Endothelial cell of umbilical vein (primary cell): ENCODE results near the gene MTMR3. TPM values are rescaled to one million over a fixed set of nuclear protein-coding genes. Genes with fewer than 3 reads are reported as not detected.

ENCODE experiments used
- BruUV-seq: library from RNA; stranded (reverse); fragments of 400-500 nt; replicated peaks from 2 replicates; lab custom pipeline; 2021; lab: Mats Ljungman, UMichigan
- CTCF ChIA-PET: fragments of 300-600, 350-600 bp; sonication (Branson Sonifier 250); formaldehyde crosslinking; loops from one replicate; lab custom pipeline; 2021; ENCODE audit warnings: antibody characterized with exemption, inconsistent platforms; lab: Charles Lee
- POLR2A ChIA-PET: fragments of 300-600, 350-600 bp; sonication (Branson Sonifier 250); formaldehyde crosslinking; loops from one replicate; lab custom pipeline; 2021; ENCODE audit warnings: antibody characterized with exemption, inconsistent platforms; lab: Charles Lee
- DNase-seq: peaks from one replicate; pipeline ENCODE4 v3.0.0-alpha.2; 2011; ENCODE audit warnings: low read depth, low spot score
- FAIRE-seq: peaks from 2 replicates; lab custom pipeline; 2011; peaks lifted over from hg19 to GRCh38; lab: Jason Lieb, UNC
- H2AFZ ChIP-seq: 2 replicates; pipeline ENCODE4 v1.6.0; 2012; ENCODE audit warnings: low read depth, low read length, control low read depth, inconsistent platforms
- H3K27ac ChIP-seq: 2 replicates; pipeline ENCODE4 v1.5.1; 2011; ENCODE audit warnings: low read depth, mild to moderate bottlenecking, control low read depth, low read length, moderate library complexity; ENCODE audit not compliant: insufficient read depth
- H3K27me3 ChIP-seq, 2 experiments: 2 replicates each; pipeline versions ENCODE4 v1.6.0 to v1.6.1; 2011; ENCODE audit warnings: low read length in 2 of 2, mixed read lengths in 1 of 2; ENCODE audit not compliant: control insufficient read depth in 2 of 2, insufficient read depth in 2 of 2
- H3K36me3 ChIP-seq, 2 experiments: 2 replicates in 1 of 2; 3 replicates in 1 of 2; pipeline ENCODE4 v1.5.1; 2011; ENCODE audit warnings: low read length in 2 of 2, mild to moderate bottlenecking in 1 of 2, moderate library complexity in 1 of 2; ENCODE audit not compliant: control insufficient read depth in 2 of 2, insufficient read depth in 2 of 2; ENCODE audit errors: extremely low read depth in 1 of 2
- H3K4me1 ChIP-seq: 3 replicates; pipeline ENCODE4 v1.5.1; 2011; ENCODE audit warnings: mild to moderate bottlenecking, low read length; ENCODE audit not compliant: control insufficient read depth, insufficient read depth; ENCODE audit errors: extremely low read depth
- H3K4me2 ChIP-seq: 2 replicates; pipeline ENCODE4 v1.6.1; 2011; ENCODE audit warnings: low read length, control low read depth, mixed read lengths; ENCODE audit not compliant: insufficient read depth
- H3K4me3 ChIP-seq, 3 experiments: fragments of 200-600 bp in 1 of 3; sonication (generic), shearing (Covaris generic) in 1 of 3; replicated peaks in 1 of 3; 2 replicates each; pipeline ENCODE4 v1.5.1; 2011 to 2016; ENCODE audit warnings: control low read depth in 3 of 3, low read length in 3 of 3, mild to moderate bottlenecking in 2 of 3, inconsistent platforms in 1 of 3, low read depth in 1 of 3, moderate library complexity in 1 of 3; ENCODE audit not compliant: insufficient read depth in 1 of 3
- H3K79me2 ChIP-seq: 2 replicates; pipeline ENCODE4 v1.6.0; 2012; ENCODE audit warnings: low read length, inconsistent platforms; ENCODE audit not compliant: control insufficient read depth, insufficient read depth
- H3K9ac ChIP-seq: replicated peaks from 2 replicates; pipeline ENCODE3; 2011; ENCODE audit warnings: low read length, control low read depth; ENCODE audit not compliant: insufficient read depth; ENCODE audit errors: extremely low read depth
- H3K9me1 ChIP-seq: replicated peaks from 3 replicates; pipeline ENCODE4 v1.6.0; 2011; ENCODE audit warnings: mild to moderate bottlenecking, low read length; ENCODE audit not compliant: control insufficient read depth, insufficient read depth; ENCODE audit errors: extremely low read depth
- H3K9me3 ChIP-seq: replicated peaks from 2 replicates; pipeline ENCODE4 v1.5.1; 2012; ENCODE audit warnings: low read length, inconsistent platforms; ENCODE audit not compliant: control insufficient read depth, insufficient read depth
- H4K20me1 ChIP-seq: replicated peaks from 2 replicates; pipeline ENCODE3; 2011; ENCODE audit warnings: mild to moderate bottlenecking, low read length; ENCODE audit not compliant: control insufficient read depth, insufficient read depth; ENCODE audit errors: extremely low read depth
- EZH2 ChIP-seq: IDR thresholded peaks from 2 replicates; pipeline ENCODE4 v1.6.1; 2012; ENCODE audit warnings: borderline replicate concordance, low read depth, mild to moderate bottlenecking, moderate library complexity, low read length, inconsistent platforms; ENCODE audit not compliant: severe bottlenecking
- FOS ChIP-seq: IDR thresholded peaks from 2 replicates; pipeline ENCODE4 v1.6.1; 2011; ENCODE audit warnings: mild to moderate bottlenecking, low read length, moderate library complexity, borderline replicate concordance; ENCODE audit not compliant: insufficient read depth
- GATA2 ChIP-seq: IDR thresholded peaks from 2 replicates; pipeline ENCODE4 v1.7.0; 2011; ENCODE audit warnings: low read depth, mild to moderate bottlenecking, moderate library complexity, mixed read lengths, low read length; ENCODE audit not compliant: insufficient read length, insufficient read depth
- JUN ChIP-seq: IDR thresholded peaks from 2 replicates; pipeline ENCODE4 v1.6.1; 2011; ENCODE audit warnings: borderline replicate concordance, low read depth; ENCODE audit not compliant: insufficient read length, insufficient read depth
- MYC ChIP-seq: IDR thresholded peaks from one replicate; pipeline ENCODE4 v1.6.1; 2011; ENCODE audit warnings: mild to moderate bottlenecking, low read depth, low read length
- POLR2A ChIP-seq: IDR thresholded peaks from 2 replicates; pipeline ENCODE4 v1.6.1; 2012; ENCODE audit warnings: low read depth, mild to moderate bottlenecking, control low read depth, low read length
- POLR2AphosphoS5 ChIP-seq: IDR thresholded peaks from 2 replicates; pipeline ENCODE4 v1.6.1; 2012; ENCODE audit warnings: low read depth, mild to moderate bottlenecking, control low read depth, low read length, moderate library complexity; ENCODE audit not compliant: insufficient read depth
- dilution Hi-C: fragments of 300-500 bp; cut with MboI; formaldehyde crosslinking; loops from one replicate; pipeline ENCODE4 v1.15.0; 2019; ENCODE audit warnings: low sequenced_read_pairs; ENCODE audit not compliant: extremely low pct_ligation_motif_present
- intact Hi-C: fragments of 100-400 bp; cut with micrococcal nuclease; formaldehyde crosslinking; loops from one replicate; pipeline ENCODE4 v1.10.0; 2022
- polyA plus RNA-seq, 4 experiments: library from polyadenylated mRNA; depleted of rRNA in 3 of 4; stranded (reverse) in 3 of 4; unstranded in 1 of 4; fragments of >200 nt; gene quantifications; 2 replicates each; pipeline versions ENCODE4 v1.2.1 to v1.2.3, GENCODE V29; 2011 to 2012; ENCODE audit warnings: missing spikeins in 1 of 4
- total RNA-seq: library from RNA; stranded (reverse); gene quantifications from 2 replicates; pipeline ENCODE4 v1.2.3, GENCODE V29; 2021
- TF ChIP-seq, protein P1 (sequence below): IDR thresholded peaks from 2 replicates; pipeline ENCODE4 v1.6.1; 2011; ENCODE audit not compliant: insufficient read depth, insufficient read length
- TF ChIP-seq, protein P2 (sequence below), 2 donors: IDR thresholded peaks; 1 replicate in 1 of 2; 2 replicates in 1 of 2; pipeline ENCODE4 v1.5.1; 2011; ENCODE audit warnings: low read length in 2 of 2, mild to moderate bottlenecking in 2 of 2, moderate library complexity in 2 of 2, control low read depth in 1 of 2, inconsistent platforms in 1 of 2, low read depth in 1 of 2; ENCODE audit not compliant: insufficient read depth in 1 of 2; ENCODE audit errors: extremely low read depth in 1 of 2

MTMR3 gene
- total and polyA plus RNA-seq, 2 donors (not counting 3 experiments of a cell fraction or from before 2014, with no cell fraction given), result 30.1 to 36.5 TPM

DNA sequence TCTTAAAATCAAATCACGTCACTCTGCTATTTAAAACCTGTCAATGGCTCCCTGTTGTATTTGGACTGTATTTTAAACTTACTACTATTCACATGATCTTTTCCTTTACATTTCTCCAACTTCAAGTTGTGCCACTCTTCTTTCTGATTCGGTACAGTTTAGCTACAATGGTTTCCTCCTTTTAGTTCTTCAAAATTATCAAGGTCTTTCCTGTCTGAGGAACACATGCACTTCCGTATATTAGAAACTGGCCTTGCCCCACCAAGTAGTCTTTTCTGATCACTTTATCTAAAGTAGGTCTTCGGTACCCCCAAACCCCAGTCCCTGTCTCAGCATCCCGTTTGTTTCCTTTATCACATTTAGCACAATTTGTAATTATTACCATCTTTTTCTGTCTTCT, 81.8 kb downstream of the MTMR3 start:
- Histone ChIP-seq H3K79me2 (no peaks in the 10 kb centered on the region), H3K27ac (no peak overlapping the region), H3K36me3 (no peaks in the 10 kb centered on the region), H4K20me1 (no peaks in the 10 kb centered on the region), H3K27me3 (no peaks in the 10 kb centered on the region), H3K4me2 (no peak overlapping the region), H3K9me3 (no peaks in the 10 kb centered on the region), H2AFZ (no peak overlapping the region), H3K9ac (no peak overlapping the region), H3K9me1 (no peaks in the 10 kb centered on the region), H3K4me1 (no peaks in the 10 kb centered on the region), H3K4me3 (no peak overlapping the region)
- dilution Hi-C loops, result no loop called here
- POLR2A ChIA-PET, result no interaction called here
- CTCF ChIA-PET, result interaction anchor here (1.0 kb wide), 1 partner anchor 81 kb away, joined by 3 read pairs; no protein-coding TSS in a partner anchor
- no TSS peak for BruUV-seq
- intact Hi-C loops, result no loop called here
- DNase-seq (no peak), FAIRE-seq (no peak)
- TF ChIP-seq, protein P1, sequence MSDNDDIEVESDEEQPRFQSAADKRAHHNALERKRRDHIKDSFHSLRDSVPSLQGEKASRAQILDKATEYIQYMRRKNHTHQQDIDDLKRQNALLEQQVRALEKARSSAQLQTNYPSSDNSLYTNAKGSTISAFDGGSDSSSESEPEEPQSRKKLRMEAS, result no peak
- TF ChIP-seq JUN (no peak), MYC (no peak), FOS (no peak), POLR2AphosphoS5 (no peak), GATA2 (no peak), EZH2 (no peak), POLR2A (no peak)
- TF ChIP-seq, protein P2, sequence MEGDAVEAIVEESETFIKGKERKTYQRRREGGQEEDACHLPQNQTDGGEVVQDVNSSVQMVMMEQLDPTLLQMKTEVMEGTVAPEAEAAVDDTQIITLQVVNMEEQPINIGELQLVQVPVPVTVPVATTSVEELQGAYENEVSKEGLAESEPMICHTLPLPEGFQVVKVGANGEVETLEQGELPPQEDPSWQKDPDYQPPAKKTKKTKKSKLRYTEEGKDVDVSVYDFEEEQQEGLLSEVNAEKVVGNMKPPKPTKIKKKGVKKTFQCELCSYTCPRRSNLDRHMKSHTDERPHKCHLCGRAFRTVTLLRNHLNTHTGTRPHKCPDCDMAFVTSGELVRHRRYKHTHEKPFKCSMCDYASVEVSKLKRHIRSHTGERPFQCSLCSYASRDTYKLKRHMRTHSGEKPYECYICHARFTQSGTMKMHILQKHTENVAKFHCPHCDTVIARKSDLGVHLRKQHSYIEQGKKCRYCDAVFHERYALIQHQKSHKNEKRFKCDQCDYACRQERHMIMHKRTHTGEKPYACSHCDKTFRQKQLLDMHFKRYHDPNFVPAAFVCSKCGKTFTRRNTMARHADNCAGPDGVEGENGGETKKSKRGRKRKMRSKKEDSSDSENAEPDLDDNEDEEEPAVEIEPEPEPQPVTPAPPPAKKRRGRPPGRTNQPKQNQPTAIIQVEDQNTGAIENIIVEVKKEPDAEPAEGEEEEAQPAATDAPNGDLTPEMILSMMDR (IDR thresholded peaks at IDR 0.05; ENCODE audit: extremely low read depth in 1 of 2, insufficient read depth in 1 of 2, low read depth in 1 of 2, low read length in 2 of 2), result no peak
